Activated T-helper 1 cell treated with anti-CD3 and anti-CD28 coated beads, Interleukin-12 subunit alpha, Interleukin-12 subunit beta, Interleukin-2, Interleukin-4 antibody, amounts not matched to agents 30 ng/mL and 10 ng/mL and 1 ng/mL, durations not matched to agents 14 hours and 24 hours and 36 hours (primary cell): ENCODE measurements around the gene CRYBB2. TPM values are rescaled to one million over a fixed set of nuclear protein-coding genes. Genes with fewer than 3 reads are reported as not detected.

Experiments
- DNase-seq: peaks from one replicate; pipeline ENCODE4 v3.0.0; 2021; ENCODE audit warnings: low spot score
- H3K27ac Mint-ChIP-seq: one replicate; pipeline ENCODE4 v1.8.0; 2021; ENCODE audit warnings: mild to moderate bottlenecking, mixed read lengths
- H3K27me3 Mint-ChIP-seq: one replicate; pipeline ENCODE4 v1.8.0; 2022; ENCODE audit warnings: mild to moderate bottlenecking, moderate library complexity, mixed read lengths; ENCODE audit not compliant: insufficient read depth
- H3K36me3 Mint-ChIP-seq: one replicate; pipeline ENCODE4 v1.8.0; 2021; ENCODE audit warnings: low read depth, mixed read lengths
- H3K4me1 Mint-ChIP-seq: one replicate; pipeline ENCODE4 v1.8.0; 2021; ENCODE audit warnings: low read depth, mixed read lengths
- H3K4me3 Mint-ChIP-seq: one replicate; pipeline ENCODE4 v1.8.0; 2021; ENCODE audit warnings: mild to moderate bottlenecking, moderate library complexity, mixed read lengths
- H3K9me3 Mint-ChIP-seq: one replicate; pipeline ENCODE4 v1.8.0; 2021; ENCODE audit warnings: mixed read lengths
- intact Hi-C: fragments of 100-400 bp; cut with micrococcal nuclease; formaldehyde crosslinking; loops from one replicate; pipeline ENCODE4 v1.15.1; 2024
- total RNA-seq: library from RNA; stranded (reverse); gene quantifications from 2 replicates; pipeline ENCODE4 v1.2.3, GENCODE V29; 2022

CRYBB2 gene
- total RNA-seq, 1 donor from 2014 or later, result not detected

GRCh38 chr22:25182131-25183110 is 37.0 kb upstream of the CRYBB2 start:
- H3K4me1 Mint-ChIP-seq, result no peaks in the 10 kb centered on the region
- no peak for DNase-seq
- H3K9me3 Mint-ChIP-seq, result peaks cover 10% of the 10 kb centered on the region
- H3K4me3 Mint-ChIP-seq, result no peak overlapping the region
- intact Hi-C loops, result no loop called here
- H3K27ac Mint-ChIP-seq, result no peak overlapping the region
- H3K36me3 Mint-ChIP-seq, result peaks cover 34% of the 10 kb centered on the region
- H3K27me3 Mint-ChIP-seq, result no peaks in the 10 kb centered on the region

DNA sequence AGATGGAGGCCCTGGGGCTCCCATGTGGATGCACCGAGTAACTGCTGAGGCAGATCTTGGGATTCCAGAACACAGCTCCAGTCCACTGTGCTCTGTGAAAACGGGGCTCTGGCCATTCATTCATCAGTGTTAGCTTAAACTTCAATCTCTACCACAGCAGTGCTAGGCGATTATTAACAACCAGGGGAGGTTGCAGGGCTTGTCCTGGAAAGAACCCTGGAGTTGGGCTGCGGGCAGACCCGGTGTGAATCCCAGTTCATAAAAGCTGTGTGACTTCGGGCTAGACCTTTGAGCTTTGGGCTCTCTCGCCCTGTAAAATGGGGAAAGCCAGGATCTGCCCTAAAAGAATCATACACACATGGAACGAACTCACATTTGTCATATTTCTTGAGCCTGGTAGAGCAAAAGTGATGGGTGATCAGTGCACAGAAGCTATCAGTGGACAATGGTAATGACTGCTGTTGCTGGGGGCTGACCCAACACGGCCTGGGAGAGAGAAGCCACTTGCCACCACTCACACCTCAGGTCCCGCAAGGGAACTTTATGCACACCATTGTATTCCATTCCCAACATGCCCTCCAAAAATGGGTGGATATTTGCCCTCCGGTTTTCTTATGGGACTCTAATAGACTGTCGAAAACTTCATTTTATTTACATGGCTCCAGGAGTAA is 35.4 kb upstream of the CRYBB2 start:
- H3K36me3 Mint-ChIP-seq, result peaks cover 30% of the 10 kb centered on the region
- intact Hi-C loops, result no loop called here
- no peak for DNase-seq
- no peaks in the 10 kb centered on the region for H3K4me1 Mint-ChIP-seq
- no peak overlapping the region for H3K27ac Mint-ChIP-seq
- H3K4me3 Mint-ChIP-seq, result no peak overlapping the region
- H3K27me3 Mint-ChIP-seq, result no peaks in the 10 kb centered on the region
- peaks cover 10% of the 10 kb centered on the region for H3K9me3 Mint-ChIP-seq

DNA sequence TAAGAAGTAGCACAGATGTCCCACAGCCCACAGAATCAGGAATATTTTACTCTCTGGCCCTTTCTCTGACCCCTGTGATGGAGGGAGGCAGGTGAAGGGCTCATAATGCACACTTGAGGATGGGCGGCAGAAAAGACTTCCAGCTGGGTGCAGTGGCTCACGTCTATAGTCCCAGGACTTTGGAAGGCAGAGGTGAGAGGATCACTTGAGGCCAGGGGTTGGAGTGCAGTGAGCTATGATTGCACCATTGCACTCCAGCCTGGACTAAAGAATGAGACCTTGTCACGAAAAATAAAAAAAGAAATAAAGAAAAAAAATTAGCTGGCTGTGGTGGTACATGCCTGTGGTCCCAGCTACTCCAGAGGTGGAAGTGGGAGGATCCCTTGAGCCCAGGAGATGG is 33.3 kb upstream of the CRYBB2 start:
- H3K4me1 Mint-ChIP-seq, result no peaks in the 10 kb centered on the region
- H3K36me3 Mint-ChIP-seq, result peaks cover 21% of the 10 kb centered on the region
- no peaks in the 10 kb centered on the region for H3K27me3 Mint-ChIP-seq

GRCh38 chr22:25187469-25187868 is 32.0 kb upstream of the CRYBB2 start:
- Mint-ChIP-seq H3K4me1 (no peaks in the 10 kb centered on the region), H3K36me3 (peaks cover 13% of the 10 kb centered on the region), H3K9me3 (no peaks in the 10 kb centered on the region), H3K4me3 (no peak overlapping the region), H3K27ac (no peak overlapping the region), H3K27me3 (no peaks in the 10 kb centered on the region)
- no peak for DNase-seq
- intact Hi-C loops, result no loop called here

More for the DNA sequence above, 33.3 kb upstream of the CRYBB2 start:
- Mint-ChIP-seq H3K27ac (no peak overlapping the region), H3K9me3 (no peaks in the 10 kb centered on the region), H3K4me3 (no peak overlapping the region)
- DNase-seq, result no peak
- intact Hi-C loops, result no loop called here

GRCh38 chr22:25192406-25192805 is 27.0 kb upstream of the CRYBB2 start:
- DNase-seq, result no peak
- Mint-ChIP-seq H3K4me1 (no peaks in the 10 kb centered on the region), H3K9me3 (no peaks in the 10 kb centered on the region), H3K27me3 (no peaks in the 10 kb centered on the region), H3K36me3 (peaks cover 7% of the 10 kb centered on the region), H3K27ac (no peak overlapping the region), H3K4me3 (no peak overlapping the region)
- intact Hi-C loops, result no loop called here

GRCh38 chr22:25193130-25193529 is 26.3 kb upstream of the CRYBB2 start:
- no peaks in the 10 kb centered on the region for H3K27me3 Mint-ChIP-seq
- H3K27ac Mint-ChIP-seq, result no peak overlapping the region
- H3K9me3 Mint-ChIP-seq, result no peaks in the 10 kb centered on the region
- no peak overlapping the region for H3K4me3 Mint-ChIP-seq
- intact Hi-C loops, result no loop called here
- DNase-seq, result no peak
- no peaks in the 10 kb centered on the region for H3K4me1 Mint-ChIP-seq
- peaks cover 7% of the 10 kb centered on the region for H3K36me3 Mint-ChIP-seq

GRCh38 chr22:25193548-25193947 is 25.9 kb upstream of the CRYBB2 start:
- intact Hi-C loops, result no loop called here
- H3K36me3 Mint-ChIP-seq, result peaks cover 7% of the 10 kb centered on the region
- no peaks in the 10 kb centered on the region for H3K4me1 Mint-ChIP-seq
- H3K27ac Mint-ChIP-seq, result no peak overlapping the region
- no peaks in the 10 kb centered on the region for H3K9me3 Mint-ChIP-seq
- no peak overlapping the region for H3K4me3 Mint-ChIP-seq
- no peaks in the 10 kb centered on the region for H3K27me3 Mint-ChIP-seq
- DNase-seq, result no peak

DNA sequence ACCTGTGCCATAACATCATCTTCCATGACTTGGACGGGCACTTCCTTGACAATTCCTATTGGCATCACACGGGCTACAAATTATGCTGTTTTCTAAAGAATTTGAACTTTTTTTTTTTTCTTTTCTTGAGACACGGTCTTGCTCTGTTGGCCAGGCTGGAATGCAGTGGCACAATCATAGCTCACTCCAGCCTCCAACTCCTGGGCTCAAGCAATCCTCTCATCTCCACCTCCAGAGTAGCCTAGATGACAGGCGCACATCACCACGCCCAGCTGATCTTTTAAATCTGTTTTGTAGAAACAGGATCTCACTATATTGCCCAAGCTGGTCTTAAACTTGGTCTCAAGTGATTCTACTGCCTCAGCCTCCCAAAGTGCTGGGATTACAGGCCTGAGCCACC is 23.1 kb upstream of the CRYBB2 start:
- H3K4me1 Mint-ChIP-seq, result peaks cover 6% of the 10 kb centered on the region
- H3K27me3 Mint-ChIP-seq, result no peaks in the 10 kb centered on the region
- H3K36me3 Mint-ChIP-seq, result peaks cover 7% of the 10 kb centered on the region
- H3K9me3 Mint-ChIP-seq, result no peaks in the 10 kb centered on the region
- no peak overlapping the region for H3K27ac Mint-ChIP-seq
- no peak for DNase-seq
- no peak overlapping the region for H3K4me3 Mint-ChIP-seq
- intact Hi-C loops, result no loop called here

DNA sequence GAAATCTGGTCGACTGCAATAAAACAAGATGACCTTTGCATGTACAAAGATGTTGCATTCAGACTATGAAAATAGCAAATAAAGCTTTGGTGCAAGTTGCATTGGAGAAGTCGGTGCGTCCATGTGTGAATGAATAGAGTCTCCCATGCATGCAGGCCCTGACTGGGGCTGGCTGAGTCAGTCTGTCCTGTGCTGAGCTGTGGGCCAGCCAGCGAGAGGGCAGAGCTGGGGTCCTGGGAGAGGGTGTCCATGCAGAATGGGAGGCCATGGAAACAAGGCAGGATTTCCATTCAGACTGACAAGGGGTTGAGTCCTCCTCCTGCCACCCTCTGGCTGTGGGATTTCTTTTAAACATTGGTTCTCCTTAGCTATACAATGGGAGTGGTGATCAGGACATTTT is 22.1 kb upstream of the CRYBB2 start:
- H3K36me3 Mint-ChIP-seq, result peaks cover 7% of the 10 kb centered on the region
- H3K9me3 Mint-ChIP-seq, result no peaks in the 10 kb centered on the region
- H3K27me3 Mint-ChIP-seq, result no peaks in the 10 kb centered on the region
- H3K27ac Mint-ChIP-seq, result no peak overlapping the region
- H3K4me1 Mint-ChIP-seq, result peaks cover 6% of the 10 kb centered on the region
- intact Hi-C loops, result no loop called here
- no peak for DNase-seq
- H3K4me3 Mint-ChIP-seq, result no peak overlapping the region

- Mint-ChIP-seq H3K9me3 (no peaks in the 10 kb centered on the region), H3K4me1 (peaks cover 6% of the 10 kb centered on the region), H3K36me3 (no peaks in the 10 kb centered on the region), H3K27ac (peak within 1 kb of the TSS; percentile 7), H3K27me3 (no peaks in the 10 kb centered on the region), H3K4me3 (no peak within 1 kb of the TSS)
- intact Hi-C loops, result loop anchor here (5.0 kb wide), 1 partner anchor 247 kb away; no protein-coding TSS in a partner anchor
- DNase-seq, result no peak
These were observed 19.5 kb upstream of the CRYBB2 start, which contains the start of gene CRYBB3 for GRCh38 chr22:25199731-25200520. Gene CRYBB3, plus strand, starts transcription at chr22:25199858. Its CDS starts 1,539 bp downstream, at chr22:25201397.

DNA sequence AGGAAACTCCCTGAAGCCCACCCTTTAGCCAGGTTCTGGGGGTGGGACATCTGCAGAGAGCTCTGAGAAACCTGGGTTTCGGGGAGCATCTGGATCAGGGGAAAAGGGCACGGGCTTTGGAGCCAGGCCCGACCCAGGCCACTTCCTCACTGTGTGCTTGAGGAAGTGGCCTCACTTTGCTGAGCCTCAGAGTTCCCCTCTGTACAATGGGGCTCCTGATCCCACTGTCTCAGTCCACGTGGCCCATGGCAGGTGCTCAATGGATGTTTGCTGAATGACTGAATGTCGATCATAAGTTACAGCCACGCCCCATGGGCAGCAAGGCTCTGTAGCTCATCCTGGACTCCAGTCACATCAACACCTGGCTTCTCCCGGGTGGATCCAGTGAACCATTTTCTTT is 18.5 kb upstream of the CRYBB2 start:
- no peak overlapping the region for H3K4me3 Mint-ChIP-seq
- H3K9me3 Mint-ChIP-seq, result no peaks in the 10 kb centered on the region
- H3K36me3 Mint-ChIP-seq, result no peaks in the 10 kb centered on the region
- H3K4me1 Mint-ChIP-seq, result peaks cover 6% of the 10 kb centered on the region
- DNase-seq, result no peak
- no peak overlapping the region for H3K27ac Mint-ChIP-seq
- intact Hi-C loops, result loop anchor here (5.0 kb wide), 1 partner anchor 246 kb away; no protein-coding TSS in a partner anchor
- H3K27me3 Mint-ChIP-seq, result no peaks in the 10 kb centered on the region

GRCh38 chr22:25201557-25202273 is 17.7 kb upstream of the CRYBB2 start:
- DNase-seq, result no peak
- Mint-ChIP-seq H3K27me3 (no peaks in the 10 kb centered on the region), H3K27ac (peak overlapping the region; percentile 47), H3K9me3 (no peaks in the 10 kb centered on the region), H3K4me1 (peaks cover 6% of the 10 kb centered on the region), H3K36me3 (no peaks in the 10 kb centered on the region), H3K4me3 (no peak overlapping the region)
- intact Hi-C loops, result loop anchor here (1.0 to 5.0 kb wide), 4 partner anchors 121 to 1130 kb away; no protein-coding TSS in a partner anchor
